IPS-NIHi7 (cell line): ENCODE results near the gene NRG2.

ENCODE experiments used
- DNase-seq: peaks from one replicate; pipeline ENCODE4 v3.0.0; 2012; ENCODE audit warnings: mixed read lengths; ENCODE audit errors: extremely low spot score

NRG2 gene

GRCh38 chr5:139904566-139904815 is 138.6 kb downstream of the NRG2 start:
- no peak for DNase-seq

- peak; percentile 74 for DNase-seq
These were observed 139.1 kb downstream of the NRG2 start for GRCh38 chr5:139903795-139904565.

- DNase-seq: no peak
These were observed 139.7 kb downstream of the NRG2 start for GRCh38 chr5:139903450-139903794.

- DNase-seq: no peak
These were observed 141.1 kb downstream of the NRG2 start for GRCh38 chr5:139901986-139902385.

- DNase-seq: no peak
These were observed 141.9 kb downstream of the NRG2 start for GRCh38 chr5:139901251-139901575.

- DNase-seq: no peak
These were observed 142.4 kb downstream of the NRG2 start for GRCh38 chr5:139900546-139901250.

GRCh38 chr5:139898981-139899380 is 144.1 kb downstream of the NRG2 start:
- DNase-seq: no peak

- no peak for DNase-seq
These were observed 145.1 kb downstream of the NRG2 start for GRCh38 chr5:139897982-139898381.

- DNase-seq: no peak
These were observed 145.8 kb downstream of the NRG2 start for GRCh38 chr5:139897342-139897741.

- DNase-seq: no peak
These were observed 146.4 kb downstream of the NRG2 start for GRCh38 chr5:139896718-139897117.

GRCh38 chr5:139895647-139896046 is 147.5 kb downstream of the NRG2 start:
- no peak for DNase-seq

- DNase-seq: no peak
These were observed 148.1 kb downstream of the NRG2 start for GRCh38 chr5:139895046-139895445.

GRCh38 chr5:139893873-139894272 is 149.2 kb downstream of the NRG2 start:
- DNase-seq: no peak

GRCh38 chr5:139889410-139889809 is 153.7 kb downstream of the NRG2 start:
- no peak for DNase-seq

GRCh38 chr5:139888370-139888769 is 154.7 kb downstream of the NRG2 start:
- no peak for DNase-seq

- DNase-seq: no peak
These were observed 156.9 kb downstream of the NRG2 start for GRCh38 chr5:139886213-139886612.

GRCh38 chr5:139885857-139886208 is 157.3 kb downstream of the NRG2 start:
- no peak for DNase-seq

- DNase-seq: no peak
These were observed 157.8 kb downstream of the NRG2 start for GRCh38 chr5:139885172-139885856.

GRCh38 chr5:139884734-139885133 is 158.4 kb downstream of the NRG2 start:
- no peak for DNase-seq

GRCh38 chr5:139884144-139884543 is 159.0 kb downstream of the NRG2 start:
- DNase-seq: no peak

GRCh38 chr5:139882961-139883539 is 160.0 kb downstream of the NRG2 start:
- DNase-seq: no peak

- no peak for DNase-seq
These were observed 160.8 kb downstream of the NRG2 start for GRCh38 chr5:139882316-139882715.

GRCh38 chr5:139881143-139881733 is 161.9 kb downstream of the NRG2 start:
- no peak for DNase-seq
